Measurements from ENCODE around the gene MYF5.

The MYF5 gene

DNA sequence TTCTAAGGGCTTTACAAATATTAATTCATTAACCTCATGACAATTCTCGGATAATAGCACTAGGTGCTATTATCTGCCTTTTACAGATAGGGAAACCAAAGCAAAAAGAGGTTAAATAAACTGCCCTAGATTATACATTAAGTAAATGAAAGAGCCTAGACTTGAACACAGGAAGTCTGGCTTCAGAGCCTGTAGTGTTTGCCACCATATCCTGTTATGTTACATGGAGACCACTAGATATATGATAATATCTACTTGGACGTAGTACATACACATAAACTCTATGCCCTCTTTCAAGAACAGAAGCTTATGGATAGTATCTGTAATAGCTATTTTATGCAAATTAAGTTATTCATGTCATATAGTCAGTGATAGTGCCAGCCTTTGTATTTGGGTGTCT is 26.2 kb upstream of the MYF5 start:
- H3K9me3 ChIP-seq (ENCODE audit: control insufficient read depth, insufficient read depth, low read depth, low read length): no peaks in the 10 kb centered on the region
- no peaks in the 10 kb centered on the region for H3K4me1 ChIP-seq (ENCODE audit: control insufficient read depth, insufficient read depth, low read length)
- CTCF ChIA-PET: no interaction called here
- no peak overlapping the region for H3K4me3 ChIP-seq (ENCODE audit: low read depth, low read length)
- no peaks in the 10 kb centered on the region for H3K36me3 ChIP-seq (ENCODE audit: control insufficient read depth in 2 of 2, insufficient read depth in 1 of 2, low read length in 2 of 2)
- POLR2A ChIA-PET: no interaction called here
- TF ChIP-seq ZNF621 (tag by site-specific recombination; IDR thresholded peaks at IDR 0.05): no peak
- TF ChIP-seq, protein P1, sequence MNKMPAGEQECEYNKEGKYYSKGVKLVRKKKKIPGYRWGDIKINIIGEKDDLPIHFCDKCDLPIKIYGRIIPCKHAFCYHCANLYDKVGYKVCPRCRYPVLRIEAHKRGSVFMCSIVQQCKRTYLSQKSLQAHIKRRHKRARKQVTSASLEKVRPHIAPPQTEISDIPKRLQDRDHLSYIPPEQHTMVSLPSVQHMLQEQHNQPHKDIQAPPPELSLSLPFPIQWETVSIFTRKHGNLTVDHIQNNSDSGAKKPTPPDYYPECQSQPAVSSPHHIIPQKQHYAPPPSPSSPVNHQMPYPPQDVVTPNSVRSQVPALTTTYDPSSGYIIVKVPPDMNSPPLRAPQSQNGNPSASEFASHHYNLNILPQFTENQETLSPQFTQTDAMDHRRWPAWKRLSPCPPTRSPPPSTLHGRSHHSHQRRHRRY (tag by site-specific recombination; IDR thresholded peaks at IDR 0.05): no peak
- no peak for TF ChIP-seq ZBTB8A (tag by site-specific recombination; IDR thresholded peaks at IDR 0.05)
- no peak for TF ChIP-seq ZNF311 (tag by site-specific recombination; IDR thresholded peaks at IDR 0.05; ENCODE audit: borderline replicate concordance)
- no peak for TF ChIP-seq ZIC2 (tag by site-specific recombination; IDR thresholded peaks at IDR 0.05)
- TF ChIP-seq ZBTB17 (tag by site-specific recombination; IDR thresholded peaks at IDR 0.05): no peak
- no peak for TF ChIP-seq HOXD13 (CRISPR knock-in tag; IDR thresholded peaks at IDR 0.05; ENCODE audit: borderline replicate concordance)
- no peak overlapping the region for H3K27ac ChIP-seq (ENCODE audit: extremely low read depth, low read depth, low read length)

GRCh38 chr12:80692114-80692513 is 24.6 kb upstream of the MYF5 start:
- H3K27ac ChIP-seq (ENCODE audit: extremely low read depth, low read depth, low read length): no peak overlapping the region
- H3K9me3 ChIP-seq (ENCODE audit: control insufficient read depth, insufficient read depth, low read depth, low read length): no peaks in the 10 kb centered on the region
- CTCF ChIA-PET: no interaction called here
- TF ChIP-seq WT1 (tag by site-specific recombination; IDR thresholded peaks at IDR 0.05): no peak
- TF ChIP-seq ZNF10 (tag by site-specific recombination; IDR thresholded peaks at IDR 0.05): no peak
- no peak for TF ChIP-seq PRDM2 (tag by site-specific recombination; IDR thresholded peaks at IDR 0.05; ENCODE audit: borderline replicate concordance)
- TF ChIP-seq ZNF701 (tag by site-specific recombination; IDR thresholded peaks at IDR 0.05): no peak
- TF ChIP-seq, protein P2, sequence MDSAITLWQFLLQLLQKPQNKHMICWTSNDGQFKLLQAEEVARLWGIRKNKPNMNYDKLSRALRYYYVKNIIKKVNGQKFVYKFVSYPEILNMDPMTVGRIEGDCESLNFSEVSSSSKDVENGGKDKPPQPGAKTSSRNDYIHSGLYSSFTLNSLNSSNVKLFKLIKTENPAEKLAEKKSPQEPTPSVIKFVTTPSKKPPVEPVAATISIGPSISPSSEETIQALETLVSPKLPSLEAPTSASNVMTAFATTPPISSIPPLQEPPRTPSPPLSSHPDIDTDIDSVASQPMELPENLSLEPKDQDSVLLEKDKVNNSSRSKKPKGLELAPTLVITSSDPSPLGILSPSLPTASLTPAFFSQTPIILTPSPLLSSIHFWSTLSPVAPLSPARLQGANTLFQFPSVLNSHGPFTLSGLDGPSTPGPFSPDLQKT (IDR thresholded peaks at IDR 0.05; ENCODE audit: borderline replicate concordance, low read depth, low read length): no peak
- no peak for TF ChIP-seq ZNF354C (tag by site-specific recombination; IDR thresholded peaks at IDR 0.05; ENCODE audit: borderline replicate concordance, low read depth)
- no peak overlapping the region for H3K4me3 ChIP-seq (ENCODE audit: low read depth, low read length)
- H3K36me3 ChIP-seq (ENCODE audit: control insufficient read depth in 2 of 2, insufficient read depth in 1 of 2, low read length in 2 of 2): no peaks in the 10 kb centered on the region
- H3K4me1 ChIP-seq (ENCODE audit: control insufficient read depth, insufficient read depth, low read length): no peaks in the 10 kb centered on the region
- POLR2A ChIA-PET: no interaction called here

GRCh38 chr12:80697270-80697887 is 19.3 kb upstream of the MYF5 start:
- Histone ChIP-seq H3K36me3 (ENCODE audit: control insufficient read depth in 2 of 2, insufficient read depth in 1 of 2, low read length in 2 of 2) (no peaks in the 10 kb centered on the region), H3K4me1 (ENCODE audit: control insufficient read depth, insufficient read depth, low read length) (no peaks in the 10 kb centered on the region), H3K9me3 (ENCODE audit: control insufficient read depth, insufficient read depth, low read depth, low read length) (no peaks in the 10 kb centered on the region), H3K4me3 (ENCODE audit: low read depth, low read length) (no peak overlapping the region), H3K27ac (ENCODE audit: extremely low read depth, low read depth, low read length) (no peak overlapping the region)
- ChIA-PET CTCF (interaction anchor here (0.6 to 1.3 kb wide), 3 partner anchors 13 to 588 kb away, joined by 3 to 4 read pairs (median 4); no protein-coding TSS in a partner anchor), POLR2A (no interaction called here)
- TF ChIP-seq ZNF146 (tag by site-specific recombination; IDR thresholded peaks at IDR 0.05) (no peak), ZNF248 (tag by site-specific recombination; IDR thresholded peaks at IDR 0.05) (no peak), PRDM1 (tag by site-specific recombination; IDR thresholded peaks at IDR 0.05) (peak; percentile 49; the same call in 1 of the 2 replicates)
